Panc1 (cell line): ENCODE results near the gene RARRES2. TPM values are rescaled to one million over a fixed set of nuclear protein-coding genes. Genes with fewer than 3 reads are reported as not detected.

Source experiments
- ATAC-seq: fragments of 200-7000 bp; cut with Tn5 transposase; 2 replicates; pipeline ENCODE4 v1.9.1; 2020; ENCODE audit warnings: mild to moderate bottlenecking, moderate library complexity
- BruUV-seq: library from RNA; stranded (reverse); fragments of 400-500 nt; replicated peaks from 2 replicates; lab custom pipeline; 2021; lab: Mats Ljungman, UMichigan
- CTCF ChIA-PET: fragments of 300-600 bp; sonication (Branson Sonifier 250); formaldehyde crosslinking; loops from one replicate; lab custom pipeline; 2022; ENCODE audit warnings: antibody characterized with exemption; lab: Charles Lee
- POLR2A ChIA-PET: fragments of 300-600 bp; sonication (Branson Sonifier 250); formaldehyde crosslinking; loops from one replicate; lab custom pipeline; 2022; ENCODE audit warnings: antibody characterized with exemption; lab: Charles Lee
- DNase-seq: peaks from one replicate; pipeline ENCODE4 v3.0.0-alpha.2; 2010; ENCODE audit warnings: low read depth, low spot score
- H3K27ac ChIP-seq: 2 replicates; pipeline ENCODE4 v1.5.1; 2011; ENCODE audit warnings: mild to moderate bottlenecking, low read length, inconsistent platforms
- H3K27me3 ChIP-seq: fragments of 200-500 bp; sonication (Bioruptor generic); 2 replicates; pipeline ENCODE4 v1.6.0; 2014; ENCODE audit warnings: low read length, inconsistent platforms; ENCODE audit not compliant: control insufficient read depth, insufficient read depth
- H3K36me3 ChIP-seq: fragments of 200-500 bp; sonication (Bioruptor generic); 2 replicates; pipeline ENCODE4 v1.5.1; 2014; ENCODE audit warnings: inconsistent platforms, mild to moderate bottlenecking, low read length, moderate library complexity; ENCODE audit not compliant: control insufficient read depth, insufficient read depth
- H3K4me1 ChIP-seq: 2 replicates; pipeline ENCODE4 v1.5.1; 2011; ENCODE audit warnings: inconsistent platforms, mild to moderate bottlenecking, low read length, moderate library complexity; ENCODE audit not compliant: control insufficient read depth, insufficient read depth
- H3K4me3 ChIP-seq, 2 experiments: 2 replicates each; pipeline ENCODE4 v1.5.1; 2011 to 2012; ENCODE audit warnings: low read depth in 2 of 2, low read length in 2 of 2, mild to moderate bottlenecking in 2 of 2, inconsistent platforms in 1 of 2, moderate library complexity in 1 of 2
- H3K9me3 ChIP-seq: fragments of 200-500 bp; sonication (Bioruptor generic); 2 replicates; pipeline ENCODE4 v1.5.1; 2014; ENCODE audit warnings: low read depth, mild to moderate bottlenecking, inconsistent platforms, low read length, moderate library complexity; ENCODE audit not compliant: control insufficient read depth, insufficient read depth
- POLR2AphosphoS5 ChIP-seq: IDR thresholded peaks from 2 replicates; pipeline ENCODE4 v1.6.1; 2012; ENCODE audit warnings: mild to moderate bottlenecking, low read depth, low read length, moderate library complexity
- SIN3A ChIP-seq: IDR thresholded peaks from 2 replicates; pipeline ENCODE4 v1.6.1; 2012; ENCODE audit warnings: low read depth, mild to moderate bottlenecking, low read length, moderate library complexity, borderline replicate concordance; ENCODE audit not compliant: insufficient read depth
- TCF7L2 ChIP-seq: IDR thresholded peaks from 2 replicates; pipeline ENCODE4 v1.6.1; 2011; ENCODE audit warnings: mild to moderate bottlenecking, low read depth, low read length, inconsistent platforms
- in situ Hi-C: cut with HindIII; loops from 2 replicates; pipeline ENCODE4 v1.10.0; 2016; ENCODE audit warnings: low sequenced_read_pairs, low pct_unique_long_range_greater_than_20kb
- intact Hi-C: fragments of 100-400 bp; cut with micrococcal nuclease; formaldehyde crosslinking; loops from one replicate; pipeline ENCODE4 v1.10.0; 2022; ENCODE audit not compliant: unreplicated experiment
- total RNA-seq: library from RNA; stranded (reverse); gene quantifications from one replicate; pipeline ENCODE4 v1.2.1, GENCODE V29; 2021; ENCODE audit not compliant: unreplicated experiment
- TF ChIP-seq, protein P1 (sequence below): fragments of 450-650 bp; IDR thresholded peaks from 2 replicates; pipeline ENCODE4 v1.5.1; 2017; ENCODE audit warnings: mild to moderate bottlenecking
- TF ChIP-seq, protein P2 (sequence below), 2 experiments: IDR thresholded peaks; 2 replicates each; pipeline ENCODE4 v1.6.1; 2011 to 2012; ENCODE audit warnings: low read depth in 2 of 2, control low read depth in 1 of 2, low read length in 1 of 2, mild to moderate bottlenecking in 1 of 2, moderate library complexity in 1 of 2; ENCODE audit not compliant: insufficient read depth in 1 of 2

The RARRES2 gene
- total RNA-seq, 1 experiment from 2014 or later = 1.1 TPM

DNA sequence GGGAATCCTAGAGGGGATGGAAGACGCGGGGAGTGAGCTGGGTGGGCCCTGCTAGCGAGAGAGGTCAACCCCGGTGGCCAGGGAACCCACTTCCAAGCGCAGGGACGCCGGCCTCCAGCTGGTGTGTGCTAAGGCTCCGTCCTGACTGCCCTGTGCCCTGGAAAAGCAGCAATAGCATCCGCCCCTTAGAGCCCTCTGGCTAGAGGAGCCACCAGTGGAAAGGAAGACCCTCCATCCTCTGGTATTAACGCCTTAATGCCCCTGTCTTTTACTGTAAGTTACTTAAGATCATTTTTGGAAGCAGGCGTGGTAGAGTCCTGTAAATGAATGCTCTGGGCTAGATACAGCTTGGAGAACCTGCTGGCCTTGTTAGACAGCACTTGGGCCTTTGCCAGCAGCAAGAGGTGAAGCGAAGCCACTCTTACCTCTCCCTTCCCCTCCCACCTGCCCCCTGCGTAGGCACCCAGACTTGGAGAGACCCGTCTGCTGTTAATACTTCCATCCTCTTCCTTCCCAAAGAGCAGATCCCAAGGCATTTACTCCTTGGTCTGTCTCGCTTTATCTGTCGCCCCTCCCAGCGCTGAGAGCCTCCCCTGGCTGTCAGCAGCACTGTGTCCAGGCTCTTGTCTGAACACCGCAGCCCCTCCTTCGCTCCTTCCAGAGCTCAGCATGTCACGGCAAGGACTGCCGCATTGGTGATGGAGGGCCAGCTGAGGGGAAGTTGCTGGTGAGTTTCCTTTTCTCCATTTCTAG lies 31.8 kb upstream of the RARRES2 start:
- no peaks in the 10 kb centered on the region for H3K9me3 ChIP-seq
- H3K4me1 ChIP-seq = peaks cover 55% of the 10 kb centered on the region
- H3K4me3 ChIP-seq = no peak overlapping the region
- TF ChIP-seq, protein P1, sequence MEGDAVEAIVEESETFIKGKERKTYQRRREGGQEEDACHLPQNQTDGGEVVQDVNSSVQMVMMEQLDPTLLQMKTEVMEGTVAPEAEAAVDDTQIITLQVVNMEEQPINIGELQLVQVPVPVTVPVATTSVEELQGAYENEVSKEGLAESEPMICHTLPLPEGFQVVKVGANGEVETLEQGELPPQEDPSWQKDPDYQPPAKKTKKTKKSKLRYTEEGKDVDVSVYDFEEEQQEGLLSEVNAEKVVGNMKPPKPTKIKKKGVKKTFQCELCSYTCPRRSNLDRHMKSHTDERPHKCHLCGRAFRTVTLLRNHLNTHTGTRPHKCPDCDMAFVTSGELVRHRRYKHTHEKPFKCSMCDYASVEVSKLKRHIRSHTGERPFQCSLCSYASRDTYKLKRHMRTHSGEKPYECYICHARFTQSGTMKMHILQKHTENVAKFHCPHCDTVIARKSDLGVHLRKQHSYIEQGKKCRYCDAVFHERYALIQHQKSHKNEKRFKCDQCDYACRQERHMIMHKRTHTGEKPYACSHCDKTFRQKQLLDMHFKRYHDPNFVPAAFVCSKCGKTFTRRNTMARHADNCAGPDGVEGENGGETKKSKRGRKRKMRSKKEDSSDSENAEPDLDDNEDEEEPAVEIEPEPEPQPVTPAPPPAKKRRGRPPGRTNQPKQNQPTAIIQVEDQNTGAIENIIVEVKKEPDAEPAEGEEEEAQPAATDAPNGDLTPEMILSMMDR = no peak
- TF ChIP-seq SIN3A = no peak
- TF ChIP-seq, protein P2, sequence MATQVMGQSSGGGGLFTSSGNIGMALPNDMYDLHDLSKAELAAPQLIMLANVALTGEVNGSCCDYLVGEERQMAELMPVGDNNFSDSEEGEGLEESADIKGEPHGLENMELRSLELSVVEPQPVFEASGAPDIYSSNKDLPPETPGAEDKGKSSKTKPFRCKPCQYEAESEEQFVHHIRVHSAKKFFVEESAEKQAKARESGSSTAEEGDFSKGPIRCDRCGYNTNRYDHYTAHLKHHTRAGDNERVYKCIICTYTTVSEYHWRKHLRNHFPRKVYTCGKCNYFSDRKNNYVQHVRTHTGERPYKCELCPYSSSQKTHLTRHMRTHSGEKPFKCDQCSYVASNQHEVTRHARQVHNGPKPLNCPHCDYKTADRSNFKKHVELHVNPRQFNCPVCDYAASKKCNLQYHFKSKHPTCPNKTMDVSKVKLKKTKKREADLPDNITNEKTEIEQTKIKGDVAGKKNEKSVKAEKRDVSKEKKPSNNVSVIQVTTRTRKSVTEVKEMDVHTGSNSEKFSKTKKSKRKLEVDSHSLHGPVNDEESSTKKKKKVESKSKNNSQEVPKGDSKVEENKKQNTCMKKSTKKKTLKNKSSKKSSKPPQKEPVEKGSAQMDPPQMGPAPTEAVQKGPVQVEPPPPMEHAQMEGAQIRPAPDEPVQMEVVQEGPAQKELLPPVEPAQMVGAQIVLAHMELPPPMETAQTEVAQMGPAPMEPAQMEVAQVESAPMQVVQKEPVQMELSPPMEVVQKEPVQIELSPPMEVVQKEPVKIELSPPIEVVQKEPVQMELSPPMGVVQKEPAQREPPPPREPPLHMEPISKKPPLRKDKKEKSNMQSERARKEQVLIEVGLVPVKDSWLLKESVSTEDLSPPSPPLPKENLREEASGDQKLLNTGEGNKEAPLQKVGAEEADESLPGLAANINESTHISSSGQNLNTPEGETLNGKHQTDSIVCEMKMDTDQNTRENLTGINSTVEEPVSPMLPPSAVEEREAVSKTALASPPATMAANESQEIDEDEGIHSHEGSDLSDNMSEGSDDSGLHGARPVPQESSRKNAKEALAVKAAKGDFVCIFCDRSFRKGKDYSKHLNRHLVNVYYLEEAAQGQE (IDR thresholded peaks at IDR 0.05; ENCODE audit: insufficient read depth in 1 of 2, low read depth in 2 of 2, low read length in 1 of 2) = no peak
- no peak for TF ChIP-seq POLR2AphosphoS5
- TF ChIP-seq TCF7L2 = no peak
- ATAC-seq (no peak), DNase-seq (no peak)
- peaks cover 9% of the 10 kb centered on the region for H3K36me3 ChIP-seq
- intact Hi-C loops (no loop called here), in situ Hi-C loops (no loop called here)
- BruUV-seq = TSS peak; percentile 33
- ChIA-PET CTCF (no interaction called here), POLR2A (no interaction called here)
- H3K27me3 ChIP-seq = no peaks in the 10 kb centered on the region
- H3K27ac ChIP-seq = no peak overlapping the region

DNA sequence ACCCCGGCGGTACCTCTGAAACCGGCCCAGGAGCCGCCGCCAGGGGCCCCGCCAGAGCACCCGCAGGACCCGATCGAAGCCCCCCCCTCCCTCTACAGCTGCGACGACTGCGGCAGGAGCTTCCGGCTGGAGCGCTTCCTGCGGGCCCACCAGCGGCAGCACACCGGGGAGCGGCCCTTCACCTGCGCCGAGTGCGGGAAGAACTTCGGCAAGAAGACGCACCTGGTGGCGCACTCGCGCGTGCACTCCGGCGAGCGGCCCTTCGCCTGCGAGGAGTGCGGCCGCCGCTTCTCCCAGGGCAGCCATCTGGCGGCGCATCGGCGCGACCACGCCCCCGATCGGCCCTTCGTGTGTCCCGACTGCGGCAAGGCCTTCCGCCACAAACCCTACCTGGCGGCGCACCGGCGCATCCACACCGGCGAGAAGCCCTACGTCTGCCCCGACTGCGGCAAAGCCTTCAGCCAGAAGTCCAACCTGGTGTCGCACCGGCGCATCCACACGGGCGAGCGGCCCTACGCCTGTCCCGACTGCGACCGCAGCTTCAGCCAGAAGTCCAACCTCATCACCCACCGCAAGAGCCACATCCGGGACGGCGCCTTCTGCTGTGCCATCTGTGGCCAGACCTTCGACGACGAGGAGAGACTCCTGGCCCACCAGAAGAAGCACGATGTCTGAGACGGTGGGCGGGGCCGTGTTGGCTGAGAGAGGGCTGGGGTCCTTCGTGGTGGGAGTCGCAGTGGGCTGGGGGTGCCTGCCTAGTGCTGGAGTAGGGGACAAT lies 31.0 kb upstream of the RARRES2 start:
- Histone ChIP-seq H3K4me3 (no peak overlapping the region), H3K4me1 (peaks cover 52% of the 10 kb centered on the region), H3K36me3 (peaks cover 9% of the 10 kb centered on the region), H3K9me3 (no peaks in the 10 kb centered on the region), H3K27ac (no peak overlapping the region), H3K27me3 (no peaks in the 10 kb centered on the region)
- in situ Hi-C loops (no loop called here), intact Hi-C loops (no loop called here)
- POLR2A ChIA-PET = no interaction called here
- TF ChIP-seq SIN3A (no peak), TCF7L2 (no peak), POLR2AphosphoS5 (no peak)
- TF ChIP-seq, protein P1 = no peak
- TF ChIP-seq, protein P2 (IDR thresholded peaks at IDR 0.05; ENCODE audit: insufficient read depth in 1 of 2, low read depth in 2 of 2, low read length in 1 of 2) = no peak
- BruUV-seq = no TSS peak
- DNase-seq (no peak), ATAC-seq (no peak)
- CTCF ChIA-PET = no interaction called here
